IPS-15b (cell line): ENCODE measurements around the gene PTGER1.

ENCODE experiments used
- H3K27me3 ChIP-seq: one replicate; pipeline ENCODE4 v1.6.1; 2013; ENCODE audit warnings: low read length; ENCODE audit not compliant: control insufficient read depth, insufficient read depth
- H3K36me3 ChIP-seq: one replicate; pipeline ENCODE4 v1.6.1; 2013; ENCODE audit warnings: low read length; ENCODE audit not compliant: control insufficient read depth, insufficient read depth
- H3K4me1 ChIP-seq: one replicate; pipeline ENCODE4 v1.6.1; 2013; ENCODE audit warnings: mild to moderate bottlenecking, low read length; ENCODE audit not compliant: control insufficient read depth, insufficient read depth
- H3K4me3 ChIP-seq: one replicate; pipeline ENCODE4 v1.5.1; 2013; ENCODE audit warnings: low read depth, low read length
- H3K9ac ChIP-seq: one replicate; pipeline ENCODE4 v1.6.1; 2013; ENCODE audit warnings: low read depth, mild to moderate bottlenecking, low read length
- H3K9me3 ChIP-seq: one replicate; pipeline ENCODE4 v1.6.1; 2013; ENCODE audit warnings: mild to moderate bottlenecking, low read length; ENCODE audit not compliant: control insufficient read depth, insufficient read depth

The PTGER1 gene

GRCh38 chr19:14478113-14478545, 3.0 kb upstream of the PTGER1 start:
- peaks cover 32% of the 10 kb centered on the region for H3K36me3 ChIP-seq

GRCh38 chr19:14477418-14478112, 2.4 kb upstream of the PTGER1 start:
- H3K4me1 ChIP-seq, result peaks cover 3% of the 10 kb centered on the region
- H3K27me3 ChIP-seq, result no peaks in the 10 kb centered on the region
- peaks cover 32% of the 10 kb centered on the region for H3K36me3 ChIP-seq
- H3K9me3 ChIP-seq, result no peaks in the 10 kb centered on the region
- no peak overlapping the region for H3K9ac ChIP-seq
- no peak overlapping the region for H3K4me3 ChIP-seq

More at GRCh38 chr19:14478113-14478545, 3.0 kb upstream of the PTGER1 start:
- H3K9ac ChIP-seq, result no peak overlapping the region
- H3K4me3 ChIP-seq, result no peak overlapping the region
- no peaks in the 10 kb centered on the region for H3K27me3 ChIP-seq
- peaks cover 3% of the 10 kb centered on the region for H3K4me1 ChIP-seq
- H3K9me3 ChIP-seq, result no peaks in the 10 kb centered on the region

- Histone ChIP-seq H3K4me1 (peaks cover 3% of the 10 kb centered on the region), H3K27me3 (no peaks in the 10 kb centered on the region), H3K36me3 (peaks cover 26% of the 10 kb centered on the region), H3K9me3 (no peaks in the 10 kb centered on the region), H3K9ac (no peak overlapping the region), H3K4me3 (no peak overlapping the region)
Measured at GRCh38 chr19:14476673-14477401, 1.7 kb upstream of the PTGER1 start.

GRCh38 chr19:14476327-14476672, 1.1 kb upstream of the PTGER1 start:
- peaks cover 3% of the 10 kb centered on the region for H3K4me1 ChIP-seq
- no peaks in the 10 kb centered on the region for H3K27me3 ChIP-seq
- peaks cover 24% of the 10 kb centered on the region for H3K36me3 ChIP-seq
- H3K9me3 ChIP-seq, result no peaks in the 10 kb centered on the region
- no peak overlapping the region for H3K9ac ChIP-seq
- H3K4me3 ChIP-seq, result no peak overlapping the region

- Histone ChIP-seq H3K4me1 (peaks cover 3% of the 10 kb centered on the region), H3K36me3 (peaks cover 25% of the 10 kb centered on the region), H3K9me3 (no peaks in the 10 kb centered on the region), H3K27me3 (no peaks in the 10 kb centered on the region), H3K4me3 (peak overlapping the region; percentile 16), H3K9ac (no peak overlapping the region)
Measured at GRCh38 chr19:14474827-14475226, 327 bp downstream of the PTGER1 start.

GRCh38 chr19:14473978-14474578, 1.1 kb downstream of the PTGER1 start:
- Histone ChIP-seq H3K9ac (no peak overlapping the region), H3K9me3 (no peaks in the 10 kb centered on the region), H3K27me3 (no peaks in the 10 kb centered on the region), H3K4me1 (peaks cover 3% of the 10 kb centered on the region), H3K4me3 (no peak overlapping the region), H3K36me3 (peaks cover 24% of the 10 kb centered on the region)

GRCh38 chr19:14473073-14473977, 1.8 kb downstream of the PTGER1 start:
- Histone ChIP-seq H3K4me1 (peaks cover 3% of the 10 kb centered on the region), H3K9me3 (no peaks in the 10 kb centered on the region), H3K27me3 (no peaks in the 10 kb centered on the region), H3K36me3 (peaks cover 20% of the 10 kb centered on the region), H3K4me3 (peak overlapping the region; percentile 59), H3K9ac (no peak overlapping the region)

GRCh38 chr19:14472202-14472938, 2.8 kb downstream of the PTGER1 start:
- no peaks in the 10 kb centered on the region for H3K9me3 ChIP-seq
- peak overlapping the region; percentile 59 for H3K4me3 ChIP-seq
- peaks cover 14% of the 10 kb centered on the region for H3K36me3 ChIP-seq
- peak overlapping the region; percentile 81 for H3K9ac ChIP-seq
- H3K4me1 ChIP-seq, result peaks cover 3% of the 10 kb centered on the region
- no peaks in the 10 kb centered on the region for H3K27me3 ChIP-seq

- Histone ChIP-seq H3K9me3 (no peaks in the 10 kb centered on the region), H3K27me3 (no peaks in the 10 kb centered on the region), H3K4me3 (no peak overlapping the region), H3K9ac (no peak overlapping the region), H3K36me3 (peaks cover 14% of the 10 kb centered on the region), H3K4me1 (peaks cover 3% of the 10 kb centered on the region)
Measured at GRCh38 chr19:14471436-14472187, 3.5 kb downstream of the PTGER1 start.

- H3K4me1 ChIP-seq, result no peaks in the 10 kb centered on the region
- H3K27me3 ChIP-seq, result no peaks in the 10 kb centered on the region
- no peaks in the 10 kb centered on the region for H3K9me3 ChIP-seq
- H3K4me3 ChIP-seq, result no peak overlapping the region
- peaks cover 20% of the 10 kb centered on the region for H3K36me3 ChIP-seq
- no peak overlapping the region for H3K9ac ChIP-seq
Measured at GRCh38 chr19:14470031-14470876, 4.9 kb downstream of the PTGER1 start.
